T-helper 17 cell (primary cell): Measurements from ENCODE around the gene EXOC3L2. TPM values are rescaled to one million over a fixed set of nuclear protein-coding genes. Genes with fewer than 3 reads are reported as not detected.
"Not testable (repeated sequence)": the region's sequence is repeated elsewhere in the genome, so short reads cannot be mapped to it uniquely, and the experiment has no call there.

Experiments
- ATAC-seq: fragments of 150-1000 bp; cut with Tn5 transposase; 2 replicates; pipeline ENCODE4 v1.10.0; 2021; ENCODE audit warnings: mild to moderate bottlenecking, moderate library complexity
- DNase-seq, 3 donors: peaks; one replicate each; pipeline versions ENCODE4 v3.0.0 to v3.0.0-alpha.2; 2020 to 2021
- H3K9me3 ChIP-seq: one replicate; pipeline ENCODE4 v1.7.0; 2013; ENCODE audit warnings: low read length, mild to moderate bottlenecking; ENCODE audit not compliant: control insufficient read depth, poor library complexity, severe bottlenecking
- H3K27ac Mint-ChIP-seq: one replicate; pipeline ENCODE4 v1.8.0; 2022; ENCODE audit warnings: mild to moderate bottlenecking, moderate library complexity, mixed read lengths
- H3K27me3 Mint-ChIP-seq: one replicate; pipeline ENCODE4 v1.8.0; 2022; ENCODE audit warnings: mixed read lengths
- H3K36me3 Mint-ChIP-seq: one replicate; pipeline ENCODE4 v1.8.0; 2022; ENCODE audit warnings: low read depth, mixed read lengths
- H3K4me1 Mint-ChIP-seq: one replicate; pipeline ENCODE4 v1.8.0; 2022; ENCODE audit warnings: mild to moderate bottlenecking, mixed read lengths
- H3K4me3 Mint-ChIP-seq: one replicate; pipeline ENCODE4 v1.8.0; 2022; ENCODE audit warnings: mild to moderate bottlenecking, moderate library complexity, mixed read lengths
- total RNA-seq, 4 donors: library from RNA in 2 of 4; stranded (reverse) in 2 of 4; gene quantifications; one replicate each; pipeline ENCODE4 v1.2.3 and lab custom pipeline; 2022 to 2026

The EXOC3L2 gene
- total RNA-seq, 2 donors from 2014 or later: 1.1 TPM; not detected in 1

GRCh38 chr19:45271098-45271734, 26.0 kb upstream of the EXOC3L2 start:
- peaks cover under 1% of the 10 kb centered on the region for H3K36me3 Mint-ChIP-seq
- H3K27me3 Mint-ChIP-seq: no peaks in the 10 kb centered on the region
- H3K9me3 ChIP-seq: no peaks in the 10 kb centered on the region
- ATAC-seq (no peak), DNase-seq (no peak)
- no peak overlapping the region for H3K27ac Mint-ChIP-seq
- no peaks in the 10 kb centered on the region for H3K4me1 Mint-ChIP-seq
- no peak overlapping the region for H3K4me3 Mint-ChIP-seq

GRCh38 chr19:45269939-45270338, 24.7 kb upstream of the EXOC3L2 start:
- not testable (repeated sequence) for DNase-seq, H3K36me3 Mint-ChIP-seq, H3K27ac Mint-ChIP-seq

GRCh38 chr19:45267296-45267695, 22.1 kb upstream of the EXOC3L2 start:
- DNase-seq: no peak
- Mint-ChIP-seq H3K27me3 (no peaks in the 10 kb centered on the region), H3K36me3 (peaks cover 7% of the 10 kb centered on the region), H3K27ac (no peak overlapping the region), H3K4me3 (no peak overlapping the region), H3K4me1 (peaks cover 8% of the 10 kb centered on the region)
- no peaks in the 10 kb centered on the region for H3K9me3 ChIP-seq
- no peak for ATAC-seq

More at GRCh38 chr19:45269939-45270338, 24.7 kb upstream of the EXOC3L2 start:
- not testable (repeated sequence) for H3K27me3 Mint-ChIP-seq, ATAC-seq, H3K4me1 Mint-ChIP-seq, H3K4me3 Mint-ChIP-seq, H3K9me3 ChIP-seq

GRCh38 chr19:45265375-45265774, 20.2 kb upstream of the EXOC3L2 start:
- peaks cover 7% of the 10 kb centered on the region for H3K36me3 Mint-ChIP-seq
- no peaks in the 10 kb centered on the region for H3K9me3 ChIP-seq
- no peak overlapping the region for H3K4me3 Mint-ChIP-seq
- no peak overlapping the region for H3K27ac Mint-ChIP-seq
- DNase-seq: no peak
- ATAC-seq: no peak
- H3K27me3 Mint-ChIP-seq: no peaks in the 10 kb centered on the region
- H3K4me1 Mint-ChIP-seq: peaks cover 8% of the 10 kb centered on the region

GRCh38 chr19:45264781-45265317, 19.6 kb upstream of the EXOC3L2 start:
- no peak for ATAC-seq
- H3K27me3 Mint-ChIP-seq: no peaks in the 10 kb centered on the region
- H3K9me3 ChIP-seq: no peaks in the 10 kb centered on the region
- no peak overlapping the region for H3K27ac Mint-ChIP-seq
- peaks cover 7% of the 10 kb centered on the region for H3K36me3 Mint-ChIP-seq
- peaks cover 8% of the 10 kb centered on the region for H3K4me1 Mint-ChIP-seq
- no peak for DNase-seq
- H3K4me3 Mint-ChIP-seq: no peak overlapping the region

- Mint-ChIP-seq H3K36me3 (peaks cover 7% of the 10 kb centered on the region), H3K27me3 (no peaks in the 10 kb centered on the region), H3K4me1 (peaks cover 10% of the 10 kb centered on the region), H3K4me3 (no peak overlapping the region), H3K27ac (no peak overlapping the region)
- no peak for DNase-seq
- ATAC-seq: no peak
- no peaks in the 10 kb centered on the region for H3K9me3 ChIP-seq
These were observed 17.8 kb upstream of the EXOC3L2 start for GRCh38 chr19:45263013-45263412.

GRCh38 chr19:45262570-45262969, 17.4 kb upstream of the EXOC3L2 start:
- Mint-ChIP-seq H3K4me3 (no peak overlapping the region), H3K27me3 (no peaks in the 10 kb centered on the region), H3K27ac (no peak overlapping the region), H3K36me3 (peaks cover 7% of the 10 kb centered on the region), H3K4me1 (peaks cover 10% of the 10 kb centered on the region)
- ATAC-seq: no peak
- no peak for DNase-seq
- no peaks in the 10 kb centered on the region for H3K9me3 ChIP-seq

GRCh38 chr19:45258862-45259261, 13.7 kb upstream of the EXOC3L2 start:
- no peak for ATAC-seq
- no peaks in the 10 kb centered on the region for H3K27me3 Mint-ChIP-seq
- no peak for DNase-seq
- no peaks in the 10 kb centered on the region for H3K9me3 ChIP-seq
- H3K36me3 Mint-ChIP-seq: no peaks in the 10 kb centered on the region
- no peak overlapping the region for H3K4me3 Mint-ChIP-seq
- peaks cover 10% of the 10 kb centered on the region for H3K4me1 Mint-ChIP-seq
- no peak overlapping the region for H3K27ac Mint-ChIP-seq

GRCh38 chr19:45256836-45257235, 11.6 kb upstream of the EXOC3L2 start:
- no peaks in the 10 kb centered on the region for H3K36me3 Mint-ChIP-seq
- H3K4me3 Mint-ChIP-seq: no peak overlapping the region
- H3K9me3 ChIP-seq: no peaks in the 10 kb centered on the region
- no peak for ATAC-seq
- DNase-seq: no peak
- no peak overlapping the region for H3K27ac Mint-ChIP-seq
- peaks cover 29% of the 10 kb centered on the region for H3K4me1 Mint-ChIP-seq
- H3K27me3 Mint-ChIP-seq: no peaks in the 10 kb centered on the region

GRCh38 chr19:45255611-45256157, 10.5 kb upstream of the EXOC3L2 start:
- no peaks in the 10 kb centered on the region for H3K9me3 ChIP-seq
- ATAC-seq: no peak
- H3K4me1 Mint-ChIP-seq: peaks cover 32% of the 10 kb centered on the region

GRCh38 chr19:45254044-45254531, 8.9 kb upstream of the EXOC3L2 start:
- DNase-seq: no peak
- Mint-ChIP-seq H3K27ac (peak overlapping the region; percentile 91), H3K36me3 (no peaks in the 10 kb centered on the region), H3K4me1 (peaks cover 36% of the 10 kb centered on the region), H3K4me3 (peak overlapping the region; percentile 92), H3K27me3 (no peaks in the 10 kb centered on the region)
- ATAC-seq: no peak
- no peaks in the 10 kb centered on the region for H3K9me3 ChIP-seq

More at GRCh38 chr19:45255611-45256157, 10.5 kb upstream of the EXOC3L2 start:
- Mint-ChIP-seq H3K27me3 (no peaks in the 10 kb centered on the region), H3K27ac (no peak overlapping the region), H3K4me3 (no peak overlapping the region), H3K36me3 (no peaks in the 10 kb centered on the region)
- DNase-seq: no peak

GRCh38 chr19:45253396-45254027, 8.3 kb upstream of the EXOC3L2 start:
- Mint-ChIP-seq H3K27me3 (no peaks in the 10 kb centered on the region), H3K4me1 (peaks cover 38% of the 10 kb centered on the region), H3K27ac (peak overlapping the region; percentile 91), H3K4me3 (peak overlapping the region; percentile 92), H3K36me3 (no peaks in the 10 kb centered on the region)
- no peaks in the 10 kb centered on the region for H3K9me3 ChIP-seq
- ATAC-seq: no peak
- DNase-seq: no peak

GRCh38 chr19:45251452-45252354, 6.5 kb upstream of the EXOC3L2 start:
- Mint-ChIP-seq H3K27ac (peak overlapping the region; percentile 91), H3K27me3 (no peaks in the 10 kb centered on the region), H3K4me1 (peaks cover 36% of the 10 kb centered on the region), H3K36me3 (no peaks in the 10 kb centered on the region), H3K4me3 (peak overlapping the region; percentile 92)
- ATAC-seq: peak; percentile 17
- no peaks in the 10 kb centered on the region for H3K9me3 ChIP-seq
- DNase-seq: no peak
